ENCODE data around the gene SMIM29. TPM values are rescaled to one million over a fixed set of nuclear protein-coding genes. Genes with fewer than 3 reads are reported as not detected.

Gene SMIM29
- total and polyA plus RNA-seq, 2 donors (not counting 1 experiment from before 2014, with no cell fraction given) = 43.6 to 106 TPM

- WGBS (ENCODE audit: insufficient coverage) = 7% methylated on average over 14 of the region's 17 CpGs
Measured at GRCh38 chr6:34248198-34248726, 544 bp downstream of the SMIM29 start.

More at GRCh38 chr6:34248198-34248726, 544 bp downstream of the SMIM29 start:
- Mint-ChIP-seq H3K4me1 (peaks cover 46% of the 10 kb centered on the region), H3K9me3 (ENCODE audit: insufficient read depth) (no peaks in the 10 kb centered on the region), H3K27me3 (no peaks in the 10 kb centered on the region), H3K27ac (peak overlapping the region; percentile 97), H3K4me3 (peak overlapping the region; percentile 99)
- ChIA-PET POLR2A (interaction anchor here (0.8 to 4.1 kb wide), 8 partner anchors 11 to 361 kb away, joined by 4 to 34 read pairs (median 10); partner anchors contain the start of genes HMGA1 and RPS10), CTCF (interaction anchor here (0.6 to 5.8 kb wide), 14 partner anchors 11 to 891 kb away, joined by 3 to 261 read pairs (median 8); partner anchors contain the start of genes HMGA1, NUDT3 and RPS10)
- DNase-seq (peak; percentile 70), ATAC-seq (ENCODE audit: low read depth) (peak; percentile 7)
- Histone ChIP-seq H3K9ac (ENCODE audit: low read length) (peak overlapping the region; percentile 95), H3K4me2 (replicated peaks; ENCODE audit: low read depth, low read length, poor library complexity, severe bottlenecking) (peak overlapping the region; percentile 94), H3K4me3 (ENCODE audit: control extremely low read depth in 1 of 5, extremely low read depth in 1 of 5, insufficient read depth in 1 of 5, low read depth in 2 of 5, low read length in 4 of 5) (peak overlapping the region; percentile 78 to 97 (median 91)), H3K36me3 (replicated peaks in 1 of 2; ENCODE audit: control extremely low read depth in 1 of 2, control insufficient read depth in 1 of 2, extremely low read depth in 1 of 2, insufficient read depth in 2 of 2, low read length in 1 of 2) (peaks cover 0 to 14% of the 10 kb centered on the region in 2 experiments), H3K27ac (ENCODE audit: low read length in 2 of 2) (peak overlapping the region; percentile 92 to 93), H3K27me3 (replicated peaks in 1 of 4; ENCODE audit: control extremely low read depth in 1 of 4, control insufficient read depth in 3 of 4, insufficient read depth in 4 of 4, low read length in 3 of 4) (no peaks in the 10 kb centered on the region), H3K79me2 (ENCODE audit: control insufficient read depth, insufficient read depth, low read length) (peaks cover 14% of the 10 kb centered on the region), H2AFZ (ENCODE audit: insufficient read depth, low read depth, low read length, poor library complexity, severe bottlenecking) (peak overlapping the region; percentile 97), H3K4me1 (ENCODE audit: control insufficient read depth in 2 of 2, insufficient read depth in 2 of 2, low read length in 2 of 2) (peaks cover 14 to 32% of the 10 kb centered on the region in 2 donors), H3K9me3 (ENCODE audit: control extremely low read depth in 1 of 3, control insufficient read depth in 2 of 3, insufficient read depth in 1 of 3, low read length in 2 of 3) (peaks cover 0 to 4% (median 0%) of the 10 kb centered on the region in 3 donors), H4K20me1 (ENCODE audit: control insufficient read depth, insufficient read depth, low read length, poor library complexity, severe bottlenecking) (peaks cover 19% of the 10 kb centered on the region)
- intact Hi-C loops (cut with micrococcal nuclease) = loop anchor here (5.0 kb wide), 2 partner anchors 69 to 461 kb away; partner anchors contain the start of gene LEMD2
- TF ChIP-seq CTCF (IDR thresholded peaks at IDR 0.05) (no peak), EZH2 (IDR thresholded peaks at IDR 0.05; ENCODE audit: borderline replicate concordance, insufficient read depth, low read depth, low read length, poor library complexity, severe bottlenecking) (no peak)
